ENCODE data around the gene EBLN2. TPM values are rescaled to one million over a fixed set of nuclear protein-coding genes. Genes with fewer than 3 reads are reported as not detected.

The EBLN2 gene
- total RNA-seq, 2 experiments from 2014 or later, result 5.3 to 5.9 TPM

GRCh38 chr3:73084170-73084569, 22.7 kb downstream of the EBLN2 start:
- no peaks in the 10 kb centered on the region for H3K36me3 Mint-ChIP-seq (ENCODE audit: low read depth)
- POLR2A ChIA-PET, result no interaction called here
- CTCF ChIA-PET, result interaction anchor here (3.1 to 3.7 kb wide), 2 partner anchors 28 to 234 kb away, joined by 13 to 47 read pairs; no protein-coding TSS in a partner anchor
- no peak overlapping the region for H3K4me3 Mint-ChIP-seq
- H3K9me3 Mint-ChIP-seq (ENCODE audit: insufficient read depth), result no peaks in the 10 kb centered on the region
- peaks cover 8% of the 10 kb centered on the region for H3K4me1 Mint-ChIP-seq (ENCODE audit: low read depth)
- DNase-seq (no peak), ATAC-seq (no peak)
- peaks cover 5% of the 10 kb centered on the region for H3K27me3 Mint-ChIP-seq (ENCODE audit: low read depth)
- no peak overlapping the region for H3K27ac Mint-ChIP-seq

- ATAC-seq (peak; percentile 69), DNase-seq (peak; percentile 60)
- Mint-ChIP-seq H3K27me3 (ENCODE audit: low read depth) (peaks cover 5% of the 10 kb centered on the region), H3K4me3 (no peak overlapping the region), H3K27ac (no peak overlapping the region), H3K36me3 (ENCODE audit: low read depth) (no peaks in the 10 kb centered on the region), H3K4me1 (ENCODE audit: low read depth) (peaks cover 8% of the 10 kb centered on the region), H3K9me3 (ENCODE audit: insufficient read depth) (no peaks in the 10 kb centered on the region)
- ChIA-PET CTCF (interaction anchor here (0.7 to 3.7 kb wide), 26 partner anchors 10 to 1210 kb away, joined by 3 to 47 read pairs (median 4); partner anchors contain the start of gene SHQ1), POLR2A (interaction anchor here (0.6 to 0.7 kb wide), 2 partner anchors 235 to 238 kb away, joined by 3 read pairs; partner anchors contain the start of gene SHQ1)
These were observed 24.6 kb downstream of the EBLN2 start for GRCh38 chr3:73086071-73086494.

GRCh38 chr3:73094129-73094528, 32.7 kb downstream of the EBLN2 start:
- POLR2A ChIA-PET, result no interaction called here
- CTCF ChIA-PET, result no interaction called here
- no peak for ATAC-seq
- peaks cover 8% of the 10 kb centered on the region for H3K4me1 Mint-ChIP-seq (ENCODE audit: low read depth)
- DNase-seq, result no peak
- no peaks in the 10 kb centered on the region for H3K36me3 Mint-ChIP-seq (ENCODE audit: low read depth)
- H3K27ac Mint-ChIP-seq, result peak overlapping the region; percentile 40
- H3K27me3 Mint-ChIP-seq (ENCODE audit: low read depth), result peaks cover 2% of the 10 kb centered on the region
- no peaks in the 10 kb centered on the region for H3K9me3 Mint-ChIP-seq (ENCODE audit: insufficient read depth)
- H3K4me3 Mint-ChIP-seq, result no peak overlapping the region

- POLR2A ChIA-PET, result no interaction called here
- peaks cover 8% of the 10 kb centered on the region for H3K4me1 Mint-ChIP-seq (ENCODE audit: low read depth)
- CTCF ChIA-PET, result interaction anchor here (2.4 kb wide), 1 partner anchor 9 kb away, joined by 7 read pairs; no protein-coding TSS in a partner anchor
- ATAC-seq (no peak), DNase-seq (no peak)
- no peak overlapping the region for H3K4me3 Mint-ChIP-seq
- no peaks in the 10 kb centered on the region for H3K9me3 Mint-ChIP-seq (ENCODE audit: insufficient read depth)
- no peaks in the 10 kb centered on the region for H3K36me3 Mint-ChIP-seq (ENCODE audit: low read depth)
- H3K27me3 Mint-ChIP-seq (ENCODE audit: low read depth), result peaks cover 2% of the 10 kb centered on the region
- H3K27ac Mint-ChIP-seq, result no peak overlapping the region
These were observed 33.5 kb downstream of the EBLN2 start for GRCh38 chr3:73094951-73095350.

GRCh38 chr3:73096169-73096568, 34.7 kb downstream of the EBLN2 start:
- no peak overlapping the region for H3K4me3 Mint-ChIP-seq
- POLR2A ChIA-PET, result no interaction called here
- no peaks in the 10 kb centered on the region for H3K36me3 Mint-ChIP-seq (ENCODE audit: low read depth)
- CTCF ChIA-PET, result interaction anchor here (2.4 kb wide), 1 partner anchor 10 kb away, joined by 7 read pairs; no protein-coding TSS in a partner anchor
- no peak for DNase-seq
- H3K27me3 Mint-ChIP-seq (ENCODE audit: low read depth), result peaks cover 2% of the 10 kb centered on the region
- H3K9me3 Mint-ChIP-seq (ENCODE audit: insufficient read depth), result no peaks in the 10 kb centered on the region
- no peak for ATAC-seq
- no peak overlapping the region for H3K27ac Mint-ChIP-seq
- H3K4me1 Mint-ChIP-seq (ENCODE audit: low read depth), result peaks cover 8% of the 10 kb centered on the region

- ATAC-seq (no peak), DNase-seq (no peak)
- peaks cover 2% of the 10 kb centered on the region for H3K27me3 Mint-ChIP-seq (ENCODE audit: low read depth)
- no peaks in the 10 kb centered on the region for H3K36me3 Mint-ChIP-seq (ENCODE audit: low read depth)
- H3K4me3 Mint-ChIP-seq, result no peak overlapping the region
- ChIA-PET POLR2A (no interaction called here), CTCF (no interaction called here)
- peaks cover 8% of the 10 kb centered on the region for H3K4me1 Mint-ChIP-seq (ENCODE audit: low read depth)
- H3K9me3 Mint-ChIP-seq (ENCODE audit: insufficient read depth), result no peaks in the 10 kb centered on the region
- H3K27ac Mint-ChIP-seq, result no peak overlapping the region
These were observed 36.6 kb downstream of the EBLN2 start for GRCh38 chr3:73098026-73098425.

GRCh38 chr3:73098873-73099272, 37.4 kb downstream of the EBLN2 start:
- no peak for DNase-seq
- peaks cover 8% of the 10 kb centered on the region for H3K4me1 Mint-ChIP-seq (ENCODE audit: low read depth)
- ATAC-seq, result no peak
- no peaks in the 10 kb centered on the region for H3K9me3 Mint-ChIP-seq (ENCODE audit: insufficient read depth)
- no peak overlapping the region for H3K27ac Mint-ChIP-seq
- H3K27me3 Mint-ChIP-seq (ENCODE audit: low read depth), result peaks cover 2% of the 10 kb centered on the region
- POLR2A ChIA-PET, result no interaction called here
- CTCF ChIA-PET, result no interaction called here
- H3K4me3 Mint-ChIP-seq, result no peak overlapping the region
- no peaks in the 10 kb centered on the region for H3K36me3 Mint-ChIP-seq (ENCODE audit: low read depth)

- Mint-ChIP-seq H3K27ac (no peak overlapping the region), H3K9me3 (ENCODE audit: insufficient read depth) (no peaks in the 10 kb centered on the region), H3K27me3 (ENCODE audit: low read depth) (no peaks in the 10 kb centered on the region), H3K4me3 (no peak overlapping the region), H3K36me3 (ENCODE audit: low read depth) (no peaks in the 10 kb centered on the region), H3K4me1 (ENCODE audit: low read depth) (no peaks in the 10 kb centered on the region)
- POLR2A ChIA-PET, result no interaction called here
- DNase-seq, result peak; percentile 85
- ATAC-seq, result peak; percentile 78
- CTCF ChIA-PET, result interaction anchor here (0.7 to 3.0 kb wide), 6 partner anchors 11 to 402 kb away, joined by 3 to 13 read pairs (median 3); no protein-coding TSS in a partner anchor
These were observed 39.5 kb downstream of the EBLN2 start for GRCh38 chr3:73100741-73101559.

- DNase-seq, result no peak
- Mint-ChIP-seq H3K36me3 (ENCODE audit: low read depth) (no peaks in the 10 kb centered on the region), H3K27me3 (ENCODE audit: low read depth) (no peaks in the 10 kb centered on the region), H3K27ac (no peak overlapping the region), H3K4me1 (ENCODE audit: low read depth) (no peaks in the 10 kb centered on the region), H3K4me3 (no peak overlapping the region), H3K9me3 (ENCODE audit: insufficient read depth) (no peaks in the 10 kb centered on the region)
- POLR2A ChIA-PET, result no interaction called here
- CTCF ChIA-PET, result interaction anchor here (0.7 to 3.0 kb wide), 6 partner anchors 12 to 401 kb away, joined by 3 to 13 read pairs (median 3); no protein-coding TSS in a partner anchor
- ATAC-seq, result no peak
These were observed 40.4 kb downstream of the EBLN2 start for GRCh38 chr3:73101881-73102280.

- no peaks in the 10 kb centered on the region for H3K27me3 Mint-ChIP-seq (ENCODE audit: low read depth)
- H3K9me3 Mint-ChIP-seq (ENCODE audit: insufficient read depth), result no peaks in the 10 kb centered on the region
- no peak for ATAC-seq
- DNase-seq, result no peak
- H3K4me1 Mint-ChIP-seq (ENCODE audit: low read depth), result no peaks in the 10 kb centered on the region
- no peaks in the 10 kb centered on the region for H3K36me3 Mint-ChIP-seq (ENCODE audit: low read depth)
- no peak overlapping the region for H3K4me3 Mint-ChIP-seq
- ChIA-PET CTCF (no interaction called here), POLR2A (no interaction called here)
- H3K27ac Mint-ChIP-seq, result no peak overlapping the region
These were observed 45.8 kb downstream of the EBLN2 start for GRCh38 chr3:73107215-73107614.

GRCh38 chr3:73107676-73108187, 46.3 kb downstream of the EBLN2 start:
- Mint-ChIP-seq H3K36me3 (ENCODE audit: low read depth) (no peaks in the 10 kb centered on the region), H3K27ac (no peak overlapping the region), H3K4me3 (no peak overlapping the region), H3K4me1 (ENCODE audit: low read depth) (no peaks in the 10 kb centered on the region), H3K27me3 (ENCODE audit: low read depth) (no peaks in the 10 kb centered on the region), H3K9me3 (ENCODE audit: insufficient read depth) (no peaks in the 10 kb centered on the region)
- no peak for ATAC-seq
- no peak for DNase-seq
- ChIA-PET CTCF (no interaction called here), POLR2A (no interaction called here)

- CTCF ChIA-PET, result no interaction called here
- Mint-ChIP-seq H3K27me3 (ENCODE audit: low read depth) (peaks cover 3% of the 10 kb centered on the region), H3K27ac (no peak overlapping the region), H3K4me1 (ENCODE audit: low read depth) (no peaks in the 10 kb centered on the region), H3K4me3 (no peak overlapping the region), H3K9me3 (ENCODE audit: insufficient read depth) (no peaks in the 10 kb centered on the region), H3K36me3 (ENCODE audit: low read depth) (no peaks in the 10 kb centered on the region)
- DNase-seq, result no peak
- ATAC-seq, result no peak
- POLR2A ChIA-PET, result no interaction called here
These were observed 47.3 kb downstream of the EBLN2 start for GRCh38 chr3:73108750-73109149.
